ENCODE data around the gene COCH. TPM values are rescaled to one million over a fixed set of nuclear protein-coding genes. Genes with fewer than 3 reads are reported as not detected.
"Not testable (repeated sequence)": the region's sequence is repeated elsewhere in the genome, so short reads cannot be mapped to it uniquely, and the experiment has no call there.

Gene COCH
- total RNA-seq, 1 donor from 2014 or later, result 3.1 TPM

- no peaks in the 10 kb centered on the region for H3K4me1 ChIP-seq (ENCODE audit: control insufficient read depth in 3 of 3, insufficient read depth in 3 of 3, low read length in 3 of 3)
- H3K9me3 ChIP-seq (ENCODE audit: control insufficient read depth in 3 of 3, low read length in 3 of 3), result no peaks in the 10 kb centered on the region
- no peak overlapping the region for H3K4me3 ChIP-seq (ENCODE audit: low read length in 3 of 3)
- H3K27ac ChIP-seq (ENCODE audit: low read depth, low read length), result no peak overlapping the region
- H3K9ac ChIP-seq (ENCODE audit: low read depth in 1 of 3, low read length in 3 of 3), result no peak overlapping the region
- H3K36me3 ChIP-seq (ENCODE audit: control insufficient read depth in 3 of 3, insufficient read depth in 3 of 3, low read length in 3 of 3), result peaks cover 3 to 17% (median 9%) of the 10 kb centered on the region in 3 donors
- H3K27me3 ChIP-seq (ENCODE audit: control insufficient read depth in 3 of 3, insufficient read depth in 3 of 3, low read length in 3 of 3), result no peaks in the 10 kb centered on the region
Measured at GRCh38 chr14:30893819-30894218, 19.5 kb downstream of the COCH start.

GRCh38 chr14:30894923-30895515 lies 20.7 kb downstream of the COCH start:
- Histone ChIP-seq H3K9me3 (ENCODE audit: control insufficient read depth in 3 of 3, low read length in 3 of 3) (no peaks in the 10 kb centered on the region), H3K27me3 (ENCODE audit: control insufficient read depth in 3 of 3, insufficient read depth in 3 of 3, low read length in 3 of 3) (no peaks in the 10 kb centered on the region), H3K9ac (ENCODE audit: low read depth in 1 of 3, low read length in 3 of 3) (no peak overlapping the region), H3K36me3 (ENCODE audit: control insufficient read depth in 3 of 3, insufficient read depth in 3 of 3, low read length in 3 of 3) (peaks cover 3 to 17% (median 9%) of the 10 kb centered on the region in 3 donors), H3K4me3 (ENCODE audit: low read length in 3 of 3) (no peak overlapping the region), H3K4me1 (ENCODE audit: control insufficient read depth in 3 of 3, insufficient read depth in 3 of 3, low read length in 3 of 3) (no peaks in the 10 kb centered on the region), H3K27ac (ENCODE audit: low read depth, low read length) (no peak overlapping the region)

- peaks cover 3 to 17% (median 9%) of the 10 kb centered on the region in 3 donors for H3K36me3 ChIP-seq (ENCODE audit: control insufficient read depth in 3 of 3, insufficient read depth in 3 of 3, low read length in 3 of 3)
Measured at GRCh38 chr14:30896435-30896834, 22.1 kb downstream of the COCH start.

GRCh38 chr14:30897121-30897520 lies 22.8 kb downstream of the COCH start:
- H3K27me3 ChIP-seq (ENCODE audit: control insufficient read depth in 3 of 3, insufficient read depth in 3 of 3, low read length in 3 of 3); H3K9me3 ChIP-seq (ENCODE audit: control insufficient read depth in 3 of 3, low read length in 3 of 3); H3K4me3 ChIP-seq (ENCODE audit: low read length in 3 of 3); H3K9ac ChIP-seq (ENCODE audit: low read depth in 1 of 3, low read length in 3 of 3); H3K27ac ChIP-seq (ENCODE audit: low read depth, low read length); H3K4me1 ChIP-seq (ENCODE audit: control insufficient read depth in 3 of 3, insufficient read depth in 3 of 3, low read length in 3 of 3): not testable (repeated sequence)
- peaks cover 3 to 17% (median 12%) of the 10 kb centered on the region in 3 donors for H3K36me3 ChIP-seq (ENCODE audit: control insufficient read depth in 3 of 3, insufficient read depth in 3 of 3, low read length in 3 of 3)

More at GRCh38 chr14:30896435-30896834, 22.1 kb downstream of the COCH start:
- H3K9ac ChIP-seq (ENCODE audit: low read depth in 1 of 3, low read length in 3 of 3), result no peak overlapping the region
- H3K27me3 ChIP-seq (ENCODE audit: control insufficient read depth in 3 of 3, insufficient read depth in 3 of 3, low read length in 3 of 3), result no peaks in the 10 kb centered on the region
- H3K27ac ChIP-seq (ENCODE audit: low read depth, low read length), result no peak overlapping the region
- H3K4me1 ChIP-seq (ENCODE audit: control insufficient read depth in 3 of 3, insufficient read depth in 3 of 3, low read length in 3 of 3), result no peaks in the 10 kb centered on the region
- H3K4me3 ChIP-seq (ENCODE audit: low read length in 3 of 3), result no peak overlapping the region
- no peaks in the 10 kb centered on the region for H3K9me3 ChIP-seq (ENCODE audit: control insufficient read depth in 3 of 3, low read length in 3 of 3)

- Histone ChIP-seq H3K9ac (ENCODE audit: low read depth in 1 of 3, low read length in 3 of 3) (no peak overlapping the region), H3K9me3 (ENCODE audit: control insufficient read depth in 3 of 3, low read length in 3 of 3) (no peaks in the 10 kb centered on the region), H3K36me3 (ENCODE audit: control insufficient read depth in 3 of 3, insufficient read depth in 3 of 3, low read length in 3 of 3) (peaks cover 2 to 22% (median 12%) of the 10 kb centered on the region in 3 donors), H3K27me3 (ENCODE audit: control insufficient read depth in 3 of 3, insufficient read depth in 3 of 3, low read length in 3 of 3) (no peaks in the 10 kb centered on the region), H3K4me1 (ENCODE audit: control insufficient read depth in 3 of 3, insufficient read depth in 3 of 3, low read length in 3 of 3) (no peaks in the 10 kb centered on the region), H3K27ac (ENCODE audit: low read depth, low read length) (no peak overlapping the region), H3K4me3 (ENCODE audit: low read length in 3 of 3) (no peak overlapping the region)
Measured at GRCh38 chr14:30903285-30904124, 29.1 kb downstream of the COCH start.

GRCh38 chr14:30906752-30907658 lies 32.6 kb downstream of the COCH start:
- H3K36me3 ChIP-seq (ENCODE audit: control insufficient read depth in 3 of 3, insufficient read depth in 3 of 3, low read length in 3 of 3), result peaks cover 7 to 35% (median 33%) of the 10 kb centered on the region in 3 donors
- no peaks in the 10 kb centered on the region for H3K27me3 ChIP-seq (ENCODE audit: control insufficient read depth in 3 of 3, insufficient read depth in 3 of 3, low read length in 3 of 3)
- no peaks in the 10 kb centered on the region for H3K9me3 ChIP-seq (ENCODE audit: control insufficient read depth in 3 of 3, low read length in 3 of 3)
- no peak overlapping the region for H3K9ac ChIP-seq (ENCODE audit: low read depth in 1 of 3, low read length in 3 of 3)
- H3K4me3 ChIP-seq (ENCODE audit: low read length in 3 of 3), result no peak overlapping the region
- no peak overlapping the region for H3K27ac ChIP-seq (ENCODE audit: low read depth, low read length)
- H3K4me1 ChIP-seq (ENCODE audit: control insufficient read depth in 3 of 3, insufficient read depth in 3 of 3, low read length in 3 of 3), result no peaks in the 10 kb centered on the region

GRCh38 chr14:30907659-30908057 lies 33.3 kb downstream of the COCH start:
- peaks cover 7 to 34% (median 33%) of the 10 kb centered on the region in 3 donors for H3K36me3 ChIP-seq (ENCODE audit: control insufficient read depth in 3 of 3, insufficient read depth in 3 of 3, low read length in 3 of 3)

GRCh38 chr14:30908826-30909225 lies 34.5 kb downstream of the COCH start:
- no peak overlapping the region for H3K27ac ChIP-seq (ENCODE audit: low read depth, low read length)
- no peak overlapping the region for H3K4me3 ChIP-seq (ENCODE audit: low read length in 3 of 3)
- H3K9ac ChIP-seq (ENCODE audit: low read depth in 1 of 3, low read length in 3 of 3), result no peak overlapping the region
- H3K27me3 ChIP-seq (ENCODE audit: control insufficient read depth in 3 of 3, insufficient read depth in 3 of 3, low read length in 3 of 3), result no peaks in the 10 kb centered on the region
- no peaks in the 10 kb centered on the region for H3K4me1 ChIP-seq (ENCODE audit: control insufficient read depth in 3 of 3, insufficient read depth in 3 of 3, low read length in 3 of 3)
- peaks cover 7 to 34% (median 32%) of the 10 kb centered on the region in 3 donors for H3K36me3 ChIP-seq (ENCODE audit: control insufficient read depth in 3 of 3, insufficient read depth in 3 of 3, low read length in 3 of 3)
- H3K9me3 ChIP-seq (ENCODE audit: control insufficient read depth in 3 of 3, low read length in 3 of 3), result no peaks in the 10 kb centered on the region

More at GRCh38 chr14:30907659-30908057, 33.3 kb downstream of the COCH start:
- Histone ChIP-seq H3K4me3 (ENCODE audit: low read length in 3 of 3) (no peak overlapping the region), H3K27ac (ENCODE audit: low read depth, low read length) (no peak overlapping the region), H3K4me1 (ENCODE audit: control insufficient read depth in 3 of 3, insufficient read depth in 3 of 3, low read length in 3 of 3) (no peaks in the 10 kb centered on the region), H3K27me3 (ENCODE audit: control insufficient read depth in 3 of 3, insufficient read depth in 3 of 3, low read length in 3 of 3) (no peaks in the 10 kb centered on the region), H3K9ac (ENCODE audit: low read depth in 1 of 3, low read length in 3 of 3) (no peak overlapping the region), H3K9me3 (ENCODE audit: control insufficient read depth in 3 of 3, low read length in 3 of 3) (no peaks in the 10 kb centered on the region)

GRCh38 chr14:30914812-30915211 lies 40.5 kb downstream of the COCH start:
- H3K27ac ChIP-seq (ENCODE audit: low read depth, low read length), result no peak overlapping the region
- peaks cover 3 to 14% (median 13%) of the 10 kb centered on the region in 3 donors for H3K36me3 ChIP-seq (ENCODE audit: control insufficient read depth in 3 of 3, insufficient read depth in 3 of 3, low read length in 3 of 3)
- H3K9me3 ChIP-seq (ENCODE audit: control insufficient read depth in 3 of 3, low read length in 3 of 3), result no peaks in the 10 kb centered on the region
- no peak overlapping the region for H3K9ac ChIP-seq (ENCODE audit: low read depth in 1 of 3, low read length in 3 of 3)
- no peaks in the 10 kb centered on the region for H3K4me1 ChIP-seq (ENCODE audit: control insufficient read depth in 3 of 3, insufficient read depth in 3 of 3, low read length in 3 of 3)
- H3K4me3 ChIP-seq (ENCODE audit: low read length in 3 of 3), result no peak overlapping the region
- no peaks in the 10 kb centered on the region for H3K27me3 ChIP-seq (ENCODE audit: control insufficient read depth in 3 of 3, insufficient read depth in 3 of 3, low read length in 3 of 3)

Measured in skeletal muscle tissue (tissue), 4 donors.